Sigmoid colon (tissue), 4 donors: ENCODE measurements around the gene TP73.

Experiments used
- CTCF ChIP-seq, 4 experiments: fragments of 450-650 bp in 3 of 4; fragments of 200-600 bp in 1 of 4; IDR thresholded peaks; one replicate each; pipeline ENCODE4 v1.5.1; 2016 to 2019; ENCODE audit warnings: antibody characterized with exemption in 4 of 4, mild to moderate bottlenecking in 3 of 4, moderate library complexity in 2 of 4
- POLR2A ChIP-seq, 2 donors: fragments of 450-650 bp; IDR thresholded peaks; one replicate each; pipeline ENCODE4 v1.6.1; 2016; ENCODE audit warnings: antibody characterized with exemption in 2 of 2, mild to moderate bottlenecking in 2 of 2, moderate library complexity in 2 of 2
- POLR2AphosphoS5 ChIP-seq, 4 donors: sonication (generic); formaldehyde crosslinking; IDR thresholded peaks; one replicate each; pipeline ENCODE4 v1.6.1; 2017; ENCODE audit warnings: antibody characterized with exemption in 4 of 4

GRCh38 chr1:3711780-3712451 is 59.6 kb downstream of the TP73 start:
- TF ChIP-seq CTCF (IDR thresholded peaks at IDR 0.05) = no peak
- TF ChIP-seq POLR2A (IDR thresholded peaks at IDR 0.05) = no peak
- TF ChIP-seq POLR2AphosphoS5 (IDR thresholded peaks at IDR 0.05) = no peak
